GM23338 (cell line): Measurements from ENCODE around the gene MYCBP2.

Source experiments
- CREB1 ChIP-seq: fragments of 250-450 bp; sonication (Bioruptor Pico); IDR thresholded peaks from 2 replicates; pipeline ENCODE4 v1.5.0; 2020; ENCODE audit warnings: low read depth, mild to moderate bottlenecking, moderate library complexity
- EZH2 ChIP-seq: fragments of 200-600 bp; sonication (generic); IDR thresholded peaks from one replicate; pipeline ENCODE4 v1.8.0; 2017; ENCODE audit warnings: antibody characterized with exemption, mild to moderate bottlenecking, low read depth; ENCODE audit not compliant: unreplicated experiment
- EZH2phosphoT487 ChIP-seq: fragments of 200-600 bp; sonication (generic); IDR thresholded peaks from one replicate; pipeline ENCODE4 v1.8.1; 2018; ENCODE audit warnings: antibody characterized with exemption; ENCODE audit not compliant: unreplicated experiment
- POLR2AphosphoS5 ChIP-seq: IDR thresholded peaks from 2 replicates; pipeline ENCODE4 v1.6.1; 2016; ENCODE audit warnings: antibody characterized with exemption, low read depth
- REST ChIP-seq: IDR thresholded peaks from one replicate; pipeline ENCODE4 v1.6.1; 2018; ENCODE audit warnings: antibody characterized with exemption; ENCODE audit not compliant: unreplicated experiment
- ZNF114 ChIP-seq: fragments of 250-450 bp; sonication (Bioruptor Pico); IDR thresholded peaks from 2 replicates; pipeline ENCODE4 v1.5.0; 2020; ENCODE audit warnings: mild to moderate bottlenecking, moderate library complexity
- TF ChIP-seq, protein P1 (sequence below), 2 experiments: fragments of 200-600 bp in 1 of 2; sonication (generic) in 1 of 2; conservative IDR thresholded peaks; 2 replicates each; pipeline versions ENCODE4 v1.5.1 to v1.6.1; 2016 to 2017; ENCODE audit warnings: antibody characterized with exemption in 2 of 2, low read depth in 2 of 2, mild to moderate bottlenecking in 2 of 2, moderate library complexity in 1 of 2

GRCh38 chr13:77358001-77358400 is 31.1 kb upstream of the MYCBP2 start:
- TF ChIP-seq, protein P1, sequence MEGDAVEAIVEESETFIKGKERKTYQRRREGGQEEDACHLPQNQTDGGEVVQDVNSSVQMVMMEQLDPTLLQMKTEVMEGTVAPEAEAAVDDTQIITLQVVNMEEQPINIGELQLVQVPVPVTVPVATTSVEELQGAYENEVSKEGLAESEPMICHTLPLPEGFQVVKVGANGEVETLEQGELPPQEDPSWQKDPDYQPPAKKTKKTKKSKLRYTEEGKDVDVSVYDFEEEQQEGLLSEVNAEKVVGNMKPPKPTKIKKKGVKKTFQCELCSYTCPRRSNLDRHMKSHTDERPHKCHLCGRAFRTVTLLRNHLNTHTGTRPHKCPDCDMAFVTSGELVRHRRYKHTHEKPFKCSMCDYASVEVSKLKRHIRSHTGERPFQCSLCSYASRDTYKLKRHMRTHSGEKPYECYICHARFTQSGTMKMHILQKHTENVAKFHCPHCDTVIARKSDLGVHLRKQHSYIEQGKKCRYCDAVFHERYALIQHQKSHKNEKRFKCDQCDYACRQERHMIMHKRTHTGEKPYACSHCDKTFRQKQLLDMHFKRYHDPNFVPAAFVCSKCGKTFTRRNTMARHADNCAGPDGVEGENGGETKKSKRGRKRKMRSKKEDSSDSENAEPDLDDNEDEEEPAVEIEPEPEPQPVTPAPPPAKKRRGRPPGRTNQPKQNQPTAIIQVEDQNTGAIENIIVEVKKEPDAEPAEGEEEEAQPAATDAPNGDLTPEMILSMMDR (conservative IDR thresholded peaks at IDR 0.05; ENCODE audit: low read depth in 2 of 2) = no peak
- TF ChIP-seq EZH2 (no peak), REST (no peak), EZH2phosphoT487 (no peak), ZNF114 (no peak), CREB1 (CRISPR knock-in tag) (no peak), POLR2AphosphoS5 (no peak)
